HUES48 (cell line): Measurements from ENCODE around the gene BCKDHB.

Experiments
- H3K27ac ChIP-seq: one replicate; pipeline ENCODE4 v1.7.0; 2013; ENCODE audit warnings: low read depth, low read length, inconsistent platforms
- H3K27me3 ChIP-seq: 2 replicates; pipeline ENCODE4 v1.6.1; 2013; ENCODE audit warnings: mild to moderate bottlenecking, low read length; ENCODE audit not compliant: control insufficient read depth, insufficient read depth
- H3K36me3 ChIP-seq: 2 replicates; pipeline ENCODE4 v1.6.1; 2013; ENCODE audit warnings: low read length; ENCODE audit not compliant: control insufficient read depth, insufficient read depth
- H3K4me1 ChIP-seq: 2 replicates; pipeline ENCODE4 v1.6.1; 2013; ENCODE audit warnings: mild to moderate bottlenecking, low read length; ENCODE audit not compliant: control insufficient read depth, insufficient read depth
- H3K4me3 ChIP-seq: 2 replicates; pipeline ENCODE4 v1.5.1; 2013; ENCODE audit warnings: mild to moderate bottlenecking, low read depth, low read length
- H3K9ac ChIP-seq: 2 replicates; pipeline ENCODE4 v1.6.1; 2013; ENCODE audit warnings: mild to moderate bottlenecking, low read depth, low read length, moderate library complexity
- H3K9me3 ChIP-seq: 2 replicates; pipeline ENCODE4 v1.6.1; 2013; ENCODE audit warnings: low read length; ENCODE audit not compliant: control insufficient read depth, insufficient read depth

The BCKDHB gene

DNA sequence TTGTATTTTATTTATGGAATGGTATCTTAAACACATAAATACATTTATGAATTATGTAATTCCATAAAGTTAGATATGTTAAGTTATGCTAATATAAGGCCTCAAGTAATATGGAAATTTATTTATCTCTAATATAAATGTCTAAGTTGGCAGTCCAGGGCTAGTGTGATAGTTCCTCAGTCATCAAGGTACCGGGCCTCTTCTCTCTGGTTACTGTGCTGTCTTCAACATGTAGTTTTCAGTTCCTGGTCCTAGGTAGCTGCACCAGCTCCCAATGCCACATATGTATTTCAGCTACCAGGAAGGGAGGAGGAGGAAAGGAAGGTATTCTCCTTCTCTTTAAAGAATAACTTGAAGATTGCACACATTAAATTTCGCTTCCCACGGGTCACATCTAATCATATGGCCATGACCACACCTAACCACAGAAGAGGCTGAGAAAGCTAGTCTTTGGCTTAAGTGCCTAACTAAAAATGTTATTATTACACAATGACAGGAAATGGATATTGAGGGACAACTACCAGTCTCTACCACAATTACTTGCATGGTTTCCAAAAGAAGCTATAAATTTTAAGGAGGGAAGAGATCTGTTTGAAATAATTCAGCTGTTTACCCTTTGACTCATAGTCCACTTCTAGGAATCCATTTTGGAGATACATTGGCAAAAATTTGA lies 68.6 kb downstream of the BCKDHB start:
- H3K27me3 ChIP-seq = no peaks in the 10 kb centered on the region
- peaks cover 9% of the 10 kb centered on the region for H3K36me3 ChIP-seq
- no peak overlapping the region for H3K9ac ChIP-seq
- no peaks in the 10 kb centered on the region for H3K9me3 ChIP-seq
- no peak overlapping the region for H3K4me3 ChIP-seq
- no peaks in the 10 kb centered on the region for H3K4me1 ChIP-seq
- H3K27ac ChIP-seq = no peak overlapping the region

DNA sequence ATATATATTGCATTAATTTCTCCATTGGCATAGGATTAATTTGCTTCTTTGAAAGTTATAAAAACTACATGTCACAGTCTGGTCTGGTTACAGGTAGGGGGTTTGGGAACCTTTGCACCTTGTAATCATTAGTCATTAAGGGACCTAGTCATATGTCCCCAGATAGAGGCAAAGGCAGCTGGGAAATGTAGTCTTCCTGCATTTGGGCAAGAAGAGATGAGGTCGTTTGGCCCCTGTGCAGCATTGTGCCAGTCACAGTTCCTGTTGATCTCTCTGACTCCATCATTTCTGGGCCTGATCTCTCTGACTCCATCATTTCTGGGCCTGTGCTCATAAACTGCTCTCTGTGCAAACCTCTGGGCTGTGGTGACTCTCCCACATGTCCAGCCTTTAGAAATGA lies 73.2 kb downstream of the BCKDHB start:
- no peak overlapping the region for H3K27ac ChIP-seq
- no peaks in the 10 kb centered on the region for H3K9me3 ChIP-seq
- no peaks in the 10 kb centered on the region for H3K4me1 ChIP-seq
- H3K4me3 ChIP-seq = no peak overlapping the region
- no peaks in the 10 kb centered on the region for H3K36me3 ChIP-seq
- no peaks in the 10 kb centered on the region for H3K27me3 ChIP-seq
- H3K9ac ChIP-seq = no peak overlapping the region

DNA sequence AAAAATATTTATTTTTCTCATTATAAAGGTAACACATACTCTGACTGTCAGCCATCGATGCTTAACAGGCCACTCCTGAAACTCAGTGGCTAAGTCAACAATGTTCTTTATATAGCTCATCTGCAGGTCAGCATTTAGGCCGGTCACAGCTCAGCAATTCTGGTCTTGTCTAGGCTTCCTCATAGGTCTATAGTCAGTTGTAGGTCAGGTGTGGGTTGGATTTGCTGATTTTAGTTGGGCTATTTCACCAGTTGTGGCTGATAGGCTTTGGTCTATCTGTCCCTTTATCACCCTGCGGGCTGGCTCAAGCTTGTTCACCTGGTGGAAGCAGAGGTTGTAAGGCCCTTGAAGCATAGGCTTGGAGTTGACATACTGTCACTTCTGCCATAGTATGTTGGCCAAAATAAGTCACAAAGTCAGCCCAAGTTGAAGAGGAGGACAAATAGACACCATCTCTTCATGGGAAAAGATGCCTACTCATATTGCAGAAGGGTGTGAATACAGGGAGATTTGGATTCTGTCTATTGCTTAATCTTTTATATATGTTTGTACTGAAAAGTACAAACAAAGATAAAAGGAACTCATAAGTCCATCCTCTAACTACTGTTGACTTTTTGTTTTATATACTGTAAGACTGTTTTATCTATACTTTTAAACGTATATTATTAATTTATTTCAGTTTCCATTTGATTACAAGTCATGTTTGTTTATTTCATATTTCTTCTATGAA lies 75.0 kb downstream of the BCKDHB start:
- no peak overlapping the region for H3K27ac ChIP-seq

DNA sequence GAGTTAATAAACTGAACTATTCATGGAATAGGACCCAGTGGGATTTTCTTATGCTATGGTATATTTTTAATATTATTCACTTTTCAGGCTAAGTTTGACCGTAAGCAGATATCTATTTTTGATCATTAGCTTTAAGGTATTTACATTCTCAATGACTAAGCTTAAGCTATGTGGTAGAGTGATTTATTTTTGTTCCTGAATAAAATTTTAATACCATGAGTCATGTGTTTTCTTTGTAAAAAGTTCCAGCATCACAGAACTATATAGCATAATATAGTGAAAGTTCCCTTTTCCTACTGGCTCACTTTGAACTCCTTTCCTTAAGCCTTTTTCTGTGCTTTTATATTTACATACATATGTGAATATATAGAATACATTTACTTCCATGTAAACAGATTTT lies 75.8 kb downstream of the BCKDHB start:
- Histone ChIP-seq H3K4me1 (no peaks in the 10 kb centered on the region), H3K27me3 (no peaks in the 10 kb centered on the region), H3K4me3 (no peak overlapping the region), H3K9ac (no peak overlapping the region), H3K36me3 (no peaks in the 10 kb centered on the region), H3K27ac (no peak overlapping the region), H3K9me3 (no peaks in the 10 kb centered on the region)

More for the DNA sequence above, 75.0 kb downstream of the BCKDHB start:
- Histone ChIP-seq H3K27me3 (no peaks in the 10 kb centered on the region), H3K4me1 (no peaks in the 10 kb centered on the region), H3K9ac (no peak overlapping the region), H3K36me3 (no peaks in the 10 kb centered on the region), H3K4me3 (no peak overlapping the region), H3K9me3 (no peaks in the 10 kb centered on the region)

DNA sequence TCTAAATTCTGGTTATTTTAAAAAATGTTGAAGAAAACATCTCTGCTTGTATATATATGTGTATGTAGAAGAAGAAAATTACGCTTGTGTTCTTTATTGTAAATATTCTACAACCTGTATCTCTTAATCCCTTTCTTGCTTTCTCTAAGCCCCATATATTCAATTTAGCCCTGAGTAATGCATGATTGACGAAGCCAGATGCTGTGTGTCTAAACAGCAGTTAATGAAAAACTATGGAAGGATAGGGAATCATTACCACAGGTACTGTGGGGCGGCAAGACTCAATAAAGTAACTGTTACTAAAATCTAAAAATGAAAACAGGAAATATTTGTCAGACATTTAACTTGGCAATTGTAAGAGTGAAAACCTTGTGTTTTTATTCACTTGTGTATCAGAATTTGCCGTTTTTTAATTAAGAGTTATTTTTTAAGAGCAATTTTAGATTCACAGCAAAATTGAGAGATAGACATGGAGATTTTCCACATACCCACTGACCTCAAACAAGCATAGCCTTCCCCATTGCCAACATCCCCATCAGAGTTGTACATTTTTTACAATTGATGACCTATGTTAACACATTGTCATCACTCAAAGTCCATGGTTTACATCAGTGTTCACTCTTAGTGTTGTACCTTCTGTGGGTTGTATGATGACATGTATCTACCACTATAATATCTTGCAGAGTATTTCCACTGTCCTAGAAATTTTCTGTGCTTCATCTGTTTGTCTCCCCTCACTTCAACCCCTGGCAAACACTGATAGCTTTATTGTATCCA lies 76.7 kb downstream of the BCKDHB start:
- Histone ChIP-seq H3K4me3 (no peak overlapping the region), H3K4me1 (no peaks in the 10 kb centered on the region), H3K9ac (no peak overlapping the region), H3K27me3 (no peaks in the 10 kb centered on the region), H3K9me3 (no peaks in the 10 kb centered on the region), H3K27ac (no peak overlapping the region), H3K36me3 (no peaks in the 10 kb centered on the region)

DNA sequence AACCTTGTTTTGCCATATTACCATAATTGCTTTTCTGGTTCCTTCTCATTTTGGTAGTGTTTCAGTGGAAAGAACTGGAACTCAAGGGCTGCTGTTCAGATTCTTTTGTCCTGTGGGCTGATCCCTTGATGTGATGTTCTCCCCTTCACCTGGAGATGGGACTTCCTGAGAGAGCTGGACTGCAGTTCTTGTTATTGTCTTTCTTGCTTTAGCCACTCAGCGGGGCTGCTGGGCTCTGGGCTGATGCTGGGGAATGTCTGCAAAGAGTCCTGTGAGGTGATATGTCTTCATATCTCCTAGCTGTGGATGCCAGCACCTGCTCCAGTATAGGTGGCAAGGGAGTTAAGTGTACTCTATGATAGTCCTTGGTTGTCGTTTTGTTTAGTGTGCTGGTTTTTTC lies 79.0 kb downstream of the BCKDHB start:
- Histone ChIP-seq H3K27me3 (no peaks in the 10 kb centered on the region), H3K9ac (no peak overlapping the region)

DNA sequence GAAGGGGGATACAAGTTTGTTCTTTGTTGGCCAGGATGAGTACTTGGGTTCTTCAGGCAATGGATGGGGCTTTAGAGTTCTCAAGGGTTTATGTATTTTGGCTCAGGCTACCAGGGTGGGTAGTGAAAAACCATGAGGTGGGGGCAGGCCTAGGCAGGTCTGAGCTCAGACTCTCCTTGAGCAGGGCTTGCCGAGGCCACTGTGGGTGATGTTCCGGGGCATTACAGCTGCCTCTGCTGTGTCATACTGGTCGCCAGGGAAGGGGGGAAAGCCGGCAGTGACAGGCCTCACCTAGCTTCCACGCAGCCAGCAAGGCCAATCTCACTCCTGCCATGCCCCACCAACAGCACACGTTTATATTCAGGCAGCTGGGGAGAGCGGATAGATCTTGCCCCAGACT lies 79.6 kb downstream of the BCKDHB start:
- no peaks in the 10 kb centered on the region for H3K27me3 ChIP-seq
- H3K27ac ChIP-seq = no peak overlapping the region
- no peaks in the 10 kb centered on the region for H3K4me1 ChIP-seq
- no peaks in the 10 kb centered on the region for H3K36me3 ChIP-seq
- no peak overlapping the region for H3K4me3 ChIP-seq
- no peaks in the 10 kb centered on the region for H3K9me3 ChIP-seq
- H3K9ac ChIP-seq = no peak overlapping the region

More for the DNA sequence above, 79.0 kb downstream of the BCKDHB start:
- Histone ChIP-seq H3K4me3 (no peak overlapping the region), H3K27ac (no peak overlapping the region), H3K4me1 (no peaks in the 10 kb centered on the region), H3K9me3 (no peaks in the 10 kb centered on the region), H3K36me3 (no peaks in the 10 kb centered on the region)

DNA sequence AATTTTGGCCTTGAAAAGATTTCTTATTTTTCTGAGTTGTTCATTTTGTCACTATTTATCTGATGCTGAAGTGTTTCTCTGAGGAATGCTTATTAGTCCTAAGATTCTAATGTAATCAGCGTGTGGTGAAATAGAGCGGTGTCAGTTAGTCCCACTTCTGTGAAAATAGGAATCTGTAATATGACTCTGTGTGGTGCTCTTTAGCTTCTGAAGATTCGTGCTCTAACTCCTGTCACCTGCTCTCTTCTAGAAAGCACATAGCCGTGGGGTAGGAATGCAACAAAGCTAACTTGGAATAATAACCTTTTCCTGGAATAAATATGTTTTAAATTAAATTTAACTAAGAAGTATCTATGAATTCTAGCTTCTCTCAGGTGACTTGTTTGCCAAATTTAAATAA lies 90.4 kb downstream of the BCKDHB start:
- Histone ChIP-seq H3K4me1 (no peaks in the 10 kb centered on the region), H3K27me3 (no peaks in the 10 kb centered on the region), H3K9me3 (no peaks in the 10 kb centered on the region), H3K4me3 (no peak overlapping the region), H3K27ac (no peak overlapping the region), H3K9ac (no peak overlapping the region), H3K36me3 (no peaks in the 10 kb centered on the region; the same call in 1 of the 2 replicates)

DNA sequence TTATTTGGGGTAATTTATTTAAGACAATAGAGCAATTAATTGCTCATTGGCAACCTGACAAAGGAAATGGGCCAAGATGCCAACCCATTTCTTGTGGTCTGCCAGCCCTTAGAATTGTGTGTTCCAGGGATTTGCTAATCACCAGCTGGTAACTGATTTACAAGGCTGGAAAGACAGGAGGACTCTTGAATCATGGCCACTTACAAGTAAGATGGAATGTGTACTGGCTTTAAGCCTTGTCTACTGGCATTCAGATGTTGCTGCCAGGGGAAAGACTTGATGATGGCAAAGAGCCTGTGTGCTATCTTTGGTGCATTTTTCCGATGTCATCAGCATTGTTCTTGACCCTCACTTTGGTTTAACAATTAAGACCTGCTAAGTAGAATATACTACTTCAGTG lies 91.0 kb downstream of the BCKDHB start:
- Histone ChIP-seq H3K9ac (no peak overlapping the region), H3K36me3 (no peaks in the 10 kb centered on the region; the same call in 1 of the 2 replicates), H3K27ac (no peak overlapping the region), H3K27me3 (no peaks in the 10 kb centered on the region), H3K9me3 (no peaks in the 10 kb centered on the region), H3K4me1 (no peaks in the 10 kb centered on the region), H3K4me3 (no peak overlapping the region)

DNA sequence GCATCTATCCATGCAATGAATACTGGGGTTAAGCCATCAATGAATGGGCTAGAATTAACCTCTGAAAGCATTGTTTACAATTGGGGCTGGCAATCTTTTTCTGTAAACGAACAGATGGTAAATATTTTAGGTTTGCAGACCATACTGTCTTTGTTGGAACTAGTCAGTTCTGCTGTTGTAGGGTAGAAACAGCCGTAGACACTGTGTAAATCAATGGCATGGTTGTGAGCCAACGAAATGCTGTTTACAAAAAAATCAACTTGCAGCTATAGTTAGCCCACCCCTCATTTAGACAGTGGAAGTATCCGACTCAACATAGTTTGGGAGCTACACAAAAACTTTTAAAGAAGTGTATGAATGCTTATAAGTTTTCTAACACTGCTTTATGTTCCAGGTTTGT lies 91.5 kb downstream of the BCKDHB start:
- Histone ChIP-seq H3K27ac (no peak overlapping the region), H3K9me3 (no peaks in the 10 kb centered on the region), H3K9ac (no peak overlapping the region), H3K4me3 (no peak overlapping the region), H3K27me3 (no peaks in the 10 kb centered on the region), H3K36me3 (peaks cover 4% of the 10 kb centered on the region; the same call in 1 of the 2 replicates), H3K4me1 (no peaks in the 10 kb centered on the region)

DNA sequence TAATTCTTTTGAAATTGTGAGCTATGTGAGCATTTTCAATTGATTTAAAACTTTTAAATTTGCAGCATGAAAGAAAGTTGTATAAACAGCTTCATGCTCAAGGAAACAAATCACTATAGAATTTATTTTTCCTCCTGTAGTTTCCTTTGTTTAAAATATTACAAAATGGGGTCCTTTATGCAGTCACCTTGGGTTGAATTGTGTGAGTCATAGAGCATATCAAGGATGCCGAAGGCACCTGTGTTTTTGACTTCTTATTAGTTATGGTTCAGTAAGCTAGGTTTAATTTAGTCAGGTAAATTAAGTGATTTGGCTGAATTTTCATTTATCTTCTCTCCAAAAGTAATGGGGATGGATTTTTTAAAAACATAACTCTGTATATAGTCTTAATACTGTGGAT lies 96.8 kb downstream of the BCKDHB start:
- peaks cover 8% of the 10 kb centered on the region; the same call in 1 of the 2 replicates for H3K36me3 ChIP-seq
- no peaks in the 10 kb centered on the region for H3K4me1 ChIP-seq
- H3K27ac ChIP-seq = no peak overlapping the region
- no peak overlapping the region for H3K4me3 ChIP-seq
- H3K9ac ChIP-seq = no peak overlapping the region
- H3K9me3 ChIP-seq = no peaks in the 10 kb centered on the region
- H3K27me3 ChIP-seq = no peaks in the 10 kb centered on the region
